ENCODE data around the gene E2F8.

The E2F8 gene

DNA sequence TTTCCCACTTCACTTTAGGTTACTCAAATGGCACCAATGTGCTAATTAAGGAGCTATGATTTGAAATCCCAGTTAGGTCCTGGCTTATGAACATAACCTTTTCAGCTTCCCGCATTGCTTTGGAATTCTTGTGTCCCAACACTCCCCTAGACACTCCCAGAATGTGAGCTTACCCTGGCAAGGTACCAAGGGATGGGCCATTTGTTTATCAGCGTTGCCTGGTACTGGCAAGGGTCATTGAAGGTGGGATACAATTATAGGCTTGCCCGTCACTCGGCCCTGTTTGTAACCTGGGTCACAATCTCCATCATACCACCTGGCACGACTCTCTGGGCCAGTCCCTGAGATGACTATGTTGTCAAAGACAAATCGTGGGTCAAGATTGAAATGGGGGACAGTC is 44.3 kb downstream of the E2F8 start:
- no peaks in the 10 kb centered on the region for H3K36me3 ChIP-seq
- no peak overlapping the region for H3K4me3 ChIP-seq (ENCODE audit: low read depth in 1 of 2, low read length in 1 of 2)
- TF ChIP-seq, protein P1, sequence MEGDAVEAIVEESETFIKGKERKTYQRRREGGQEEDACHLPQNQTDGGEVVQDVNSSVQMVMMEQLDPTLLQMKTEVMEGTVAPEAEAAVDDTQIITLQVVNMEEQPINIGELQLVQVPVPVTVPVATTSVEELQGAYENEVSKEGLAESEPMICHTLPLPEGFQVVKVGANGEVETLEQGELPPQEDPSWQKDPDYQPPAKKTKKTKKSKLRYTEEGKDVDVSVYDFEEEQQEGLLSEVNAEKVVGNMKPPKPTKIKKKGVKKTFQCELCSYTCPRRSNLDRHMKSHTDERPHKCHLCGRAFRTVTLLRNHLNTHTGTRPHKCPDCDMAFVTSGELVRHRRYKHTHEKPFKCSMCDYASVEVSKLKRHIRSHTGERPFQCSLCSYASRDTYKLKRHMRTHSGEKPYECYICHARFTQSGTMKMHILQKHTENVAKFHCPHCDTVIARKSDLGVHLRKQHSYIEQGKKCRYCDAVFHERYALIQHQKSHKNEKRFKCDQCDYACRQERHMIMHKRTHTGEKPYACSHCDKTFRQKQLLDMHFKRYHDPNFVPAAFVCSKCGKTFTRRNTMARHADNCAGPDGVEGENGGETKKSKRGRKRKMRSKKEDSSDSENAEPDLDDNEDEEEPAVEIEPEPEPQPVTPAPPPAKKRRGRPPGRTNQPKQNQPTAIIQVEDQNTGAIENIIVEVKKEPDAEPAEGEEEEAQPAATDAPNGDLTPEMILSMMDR (IDR thresholded peaks at IDR 0.05), result no peak
- H3K4me1 ChIP-seq (ENCODE audit: control insufficient read depth in 1 of 2, insufficient read depth in 1 of 2, low read depth in 1 of 2, low read length in 1 of 2), result no peaks in the 10 kb centered on the region
- H3K27me3 ChIP-seq, result no peaks in the 10 kb centered on the region
- H3K27ac ChIP-seq, result no peak overlapping the region
- no peaks in the 10 kb centered on the region for H3K9me3 ChIP-seq

DNA sequence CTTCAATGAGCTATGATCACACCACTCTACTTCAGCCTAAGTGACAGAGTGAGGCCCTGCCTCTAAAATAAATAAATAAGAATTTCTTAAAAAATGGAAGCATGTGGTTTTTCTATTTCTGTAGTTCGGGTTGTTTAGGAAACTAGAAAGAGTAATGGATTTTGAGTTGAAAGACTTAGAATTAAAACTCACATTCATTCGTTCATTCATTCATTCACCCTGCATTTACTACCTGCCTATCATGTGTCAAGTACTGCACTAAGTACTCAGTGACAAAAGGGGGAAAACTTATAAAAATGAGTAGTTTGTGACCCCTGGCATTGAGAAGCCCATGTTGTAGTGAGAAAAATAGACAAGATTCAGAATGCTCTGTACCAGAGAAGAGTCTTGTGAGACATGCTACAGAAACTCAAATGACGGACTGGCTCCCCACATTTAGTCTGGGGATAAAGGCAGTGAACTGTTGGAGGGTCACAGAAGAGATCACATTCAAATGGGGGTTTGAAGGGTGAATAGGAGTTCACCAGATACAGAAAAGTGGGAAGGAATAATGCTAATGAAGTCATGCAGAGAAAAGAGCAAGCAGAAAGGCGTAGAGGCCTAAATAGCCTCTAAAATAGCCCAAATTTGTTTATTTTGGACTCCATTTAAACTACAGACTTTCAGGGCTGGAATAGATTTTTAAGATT is 46.0 kb downstream of the E2F8 start:
- H3K4me3 ChIP-seq (ENCODE audit: low read depth in 1 of 2, low read length in 1 of 2), result no peak overlapping the region
- TF ChIP-seq, protein P1 (IDR thresholded peaks at IDR 0.05), result no peak
- H3K36me3 ChIP-seq, result no peaks in the 10 kb centered on the region
- no peaks in the 10 kb centered on the region for H3K4me1 ChIP-seq (ENCODE audit: control insufficient read depth in 1 of 2, insufficient read depth in 1 of 2, low read depth in 1 of 2, low read length in 1 of 2)
- H3K27ac ChIP-seq, result no peak overlapping the region
- H3K9me3 ChIP-seq, result no peaks in the 10 kb centered on the region
- H3K27me3 ChIP-seq, result no peaks in the 10 kb centered on the region

DNA sequence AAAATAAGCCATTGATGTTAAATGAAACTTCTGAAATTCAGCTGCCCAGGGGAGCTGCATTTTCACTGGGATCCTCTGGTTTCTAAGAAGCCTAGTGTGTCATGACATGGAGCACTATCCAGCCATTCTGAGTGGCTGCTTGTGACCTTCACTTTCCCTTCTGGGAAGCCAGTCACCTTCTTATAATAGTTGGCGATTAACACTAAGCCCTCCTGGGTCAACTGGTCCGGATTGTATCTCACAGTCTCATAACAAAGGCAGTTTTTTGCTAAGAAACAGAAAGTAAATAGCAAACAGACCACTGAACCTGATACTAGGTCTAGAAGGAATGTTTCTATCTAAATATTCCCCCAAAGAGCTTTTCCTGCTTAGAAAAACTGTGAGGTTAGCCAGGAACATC is 46.8 kb downstream of the E2F8 start:
- TF ChIP-seq, protein P1 (IDR thresholded peaks at IDR 0.05), result no peak
- H3K27ac ChIP-seq, result no peak overlapping the region
- no peaks in the 10 kb centered on the region for H3K36me3 ChIP-seq
- no peak overlapping the region for H3K4me3 ChIP-seq (ENCODE audit: low read depth in 1 of 2, low read length in 1 of 2)
- no peaks in the 10 kb centered on the region for H3K4me1 ChIP-seq (ENCODE audit: control insufficient read depth in 1 of 2, insufficient read depth in 1 of 2, low read depth in 1 of 2, low read length in 1 of 2)
- no peaks in the 10 kb centered on the region for H3K9me3 ChIP-seq
- no peaks in the 10 kb centered on the region for H3K27me3 ChIP-seq

DNA sequence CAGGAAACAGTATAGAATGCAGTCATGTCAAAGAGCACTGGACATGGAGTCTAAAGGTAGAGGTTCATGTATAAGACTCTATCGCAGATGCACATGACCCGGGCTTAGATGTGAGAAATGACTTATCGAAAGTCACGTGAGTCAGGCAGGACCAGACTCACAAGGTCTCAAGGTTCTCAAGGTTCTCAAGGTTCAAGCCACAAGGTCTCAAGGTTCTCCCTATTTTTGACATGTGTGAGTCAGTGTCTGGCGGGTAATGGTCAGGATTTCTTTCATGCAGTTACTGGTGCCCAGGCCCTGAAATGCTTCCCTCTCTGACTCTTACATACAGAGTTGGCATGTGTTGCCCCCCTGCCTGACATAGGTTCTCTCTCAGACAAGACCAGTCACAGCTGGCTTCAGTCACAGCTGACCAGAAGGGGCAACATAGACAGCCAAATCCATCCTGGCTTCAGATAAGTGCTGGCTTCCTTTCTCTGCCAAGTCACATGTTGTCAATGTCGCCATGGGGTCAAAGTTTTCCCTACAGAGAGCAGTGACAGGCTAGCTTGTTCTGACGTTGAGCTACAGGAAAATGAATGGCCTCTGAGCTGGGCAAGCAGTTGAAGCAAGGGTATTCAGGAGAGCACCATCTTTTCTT is 49.1 kb downstream of the E2F8 start:
- Histone ChIP-seq H3K27me3 (no peaks in the 10 kb centered on the region), H3K36me3 (no peaks in the 10 kb centered on the region), H3K4me3 (ENCODE audit: low read depth in 1 of 2, low read length in 1 of 2) (no peak overlapping the region), H3K9me3 (no peaks in the 10 kb centered on the region), H3K4me1 (ENCODE audit: control insufficient read depth in 1 of 2, insufficient read depth in 1 of 2, low read depth in 1 of 2, low read length in 1 of 2) (no peaks in the 10 kb centered on the region), H3K27ac (no peak overlapping the region)
- TF ChIP-seq, protein P1 (IDR thresholded peaks at IDR 0.05), result no peak

DNA sequence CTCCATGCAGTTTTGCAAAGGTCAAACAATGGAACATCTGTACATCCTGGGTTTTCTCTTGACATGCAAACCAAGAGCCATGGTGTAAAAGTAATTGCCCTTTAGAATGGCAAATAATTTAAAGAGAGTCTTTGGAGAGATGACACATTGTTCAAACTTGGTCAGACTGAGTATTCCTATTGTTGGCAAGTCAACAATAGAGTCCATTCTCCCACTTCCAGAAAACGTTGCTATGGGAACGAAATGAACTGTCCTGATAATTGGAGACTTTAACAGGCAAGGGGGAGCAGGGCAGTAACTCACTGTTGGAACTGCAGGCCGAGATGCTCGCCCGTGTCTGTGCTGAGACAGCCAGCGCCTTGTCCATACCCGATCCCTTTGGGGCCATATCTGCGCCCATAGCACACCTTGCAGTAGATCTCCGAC is 52.9 kb downstream of the E2F8 start:
- Histone ChIP-seq H3K4me1 (ENCODE audit: control insufficient read depth in 1 of 2, insufficient read depth in 1 of 2, low read depth in 1 of 2, low read length in 1 of 2) (no peaks in the 10 kb centered on the region), H3K4me3 (ENCODE audit: low read depth in 1 of 2, low read length in 1 of 2) (no peak overlapping the region), H3K27me3 (no peaks in the 10 kb centered on the region), H3K9me3 (no peaks in the 10 kb centered on the region), H3K27ac (no peak overlapping the region), H3K36me3 (no peaks in the 10 kb centered on the region)
- TF ChIP-seq, protein P1 (IDR thresholded peaks at IDR 0.05), result no peak
